NT2/D1 (cell line): ENCODE results near the gene TMPRSS11A.

Experiments used
- YY1 ChIP-seq: IDR thresholded peaks from 2 replicates; pipeline ENCODE4 v1.6.1; 2011; ENCODE audit not compliant: insufficient read length, insufficient read depth
- ZNF274 ChIP-seq: IDR thresholded peaks from 2 replicates; pipeline ENCODE4 v1.6.1; 2011; ENCODE audit warnings: mild to moderate bottlenecking, low read depth, low read length

DNA sequence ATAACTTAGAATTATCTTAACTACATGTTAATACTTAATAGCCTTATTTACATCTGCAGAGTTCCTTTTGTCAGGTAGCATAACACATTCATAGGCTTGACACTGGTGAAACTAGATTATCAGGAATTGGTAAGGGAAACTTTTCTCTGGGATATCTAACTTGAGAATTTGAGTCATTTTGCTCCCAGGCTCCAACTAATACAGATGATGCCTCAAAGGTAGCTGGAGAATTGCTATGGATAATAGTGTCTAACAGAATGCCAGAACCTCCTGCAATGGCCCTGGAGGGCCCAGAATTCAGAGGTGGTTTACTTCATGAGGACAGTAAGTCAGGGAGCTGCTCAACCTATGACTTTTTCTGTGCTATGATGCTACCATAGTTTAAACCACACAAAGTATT is 65.6 kb downstream of the TMPRSS11A start:
- TF ChIP-seq YY1 (no peak), ZNF274 (no peak)
